SKM-1 (cell line): ENCODE results near the gene CAPN5.
A peak's percentile ranks its signal among the peaks of the same experiment; 100 is the strongest.

Experiments
- DNase-seq: peaks from one replicate; lab custom pipeline; 2025; ENCODE audit not compliant: unreplicated experiment; lab: John Stamatoyannopoulos, UW

CAPN5 gene

DNA sequence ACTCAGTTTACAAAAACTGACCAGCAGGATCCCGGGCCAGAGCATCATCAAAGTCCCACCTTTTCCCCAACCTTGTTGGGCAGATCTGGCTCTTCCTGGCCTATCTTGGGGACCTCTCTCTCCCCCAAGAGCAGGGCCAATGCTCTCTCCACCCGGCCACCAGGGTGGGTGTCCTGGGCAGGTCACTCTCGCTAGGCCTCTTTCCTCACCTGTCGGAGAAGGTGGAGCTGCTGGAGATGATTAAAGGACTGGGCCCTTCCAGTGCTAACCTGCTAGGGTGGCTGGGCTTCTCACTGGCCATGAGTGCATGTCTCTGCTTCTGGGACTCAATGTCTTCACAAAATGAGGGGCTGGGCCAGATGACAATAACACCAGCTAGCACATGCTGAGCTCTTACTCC, 2.9 kb upstream of the CAPN5 start:
- no peak for DNase-seq

GRCh38 chr11:77064648-77065217, 2.0 kb upstream of the CAPN5 start:
- DNase-seq, result no peak

- no peak for DNase-seq
These were observed 918 bp upstream of the CAPN5 start for GRCh38 chr11:77065878-77066228.

DNA sequence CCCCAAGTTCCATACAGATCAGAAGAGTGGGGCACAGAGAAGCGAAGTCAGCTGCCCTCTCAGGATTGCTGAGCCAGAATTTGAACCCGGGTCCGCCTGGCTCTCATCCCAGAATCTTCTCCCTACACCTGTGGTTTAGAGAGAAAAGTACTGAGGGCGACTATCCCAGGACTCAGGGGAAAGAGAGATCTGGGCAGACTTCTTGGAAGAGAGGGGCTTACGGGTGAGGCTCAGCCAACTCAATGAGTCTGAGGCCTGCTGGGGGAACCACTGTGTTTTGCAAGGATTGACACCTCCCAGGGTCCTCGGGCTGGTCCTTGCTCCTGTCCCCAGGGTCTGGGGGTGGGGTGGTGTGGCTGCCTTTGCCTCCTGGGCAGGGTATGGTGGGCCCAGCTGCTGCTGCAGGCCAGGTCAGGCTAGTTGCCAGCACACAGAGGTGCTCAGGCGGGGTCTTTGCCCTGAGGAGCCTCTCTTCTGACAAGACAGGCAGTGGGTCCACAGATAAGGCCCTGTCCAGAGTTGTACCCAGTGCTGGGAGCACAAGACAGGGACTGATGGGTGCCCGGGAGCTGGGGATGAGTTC, 1.2 kb downstream of the CAPN5 start:
- no peak for DNase-seq

DNA sequence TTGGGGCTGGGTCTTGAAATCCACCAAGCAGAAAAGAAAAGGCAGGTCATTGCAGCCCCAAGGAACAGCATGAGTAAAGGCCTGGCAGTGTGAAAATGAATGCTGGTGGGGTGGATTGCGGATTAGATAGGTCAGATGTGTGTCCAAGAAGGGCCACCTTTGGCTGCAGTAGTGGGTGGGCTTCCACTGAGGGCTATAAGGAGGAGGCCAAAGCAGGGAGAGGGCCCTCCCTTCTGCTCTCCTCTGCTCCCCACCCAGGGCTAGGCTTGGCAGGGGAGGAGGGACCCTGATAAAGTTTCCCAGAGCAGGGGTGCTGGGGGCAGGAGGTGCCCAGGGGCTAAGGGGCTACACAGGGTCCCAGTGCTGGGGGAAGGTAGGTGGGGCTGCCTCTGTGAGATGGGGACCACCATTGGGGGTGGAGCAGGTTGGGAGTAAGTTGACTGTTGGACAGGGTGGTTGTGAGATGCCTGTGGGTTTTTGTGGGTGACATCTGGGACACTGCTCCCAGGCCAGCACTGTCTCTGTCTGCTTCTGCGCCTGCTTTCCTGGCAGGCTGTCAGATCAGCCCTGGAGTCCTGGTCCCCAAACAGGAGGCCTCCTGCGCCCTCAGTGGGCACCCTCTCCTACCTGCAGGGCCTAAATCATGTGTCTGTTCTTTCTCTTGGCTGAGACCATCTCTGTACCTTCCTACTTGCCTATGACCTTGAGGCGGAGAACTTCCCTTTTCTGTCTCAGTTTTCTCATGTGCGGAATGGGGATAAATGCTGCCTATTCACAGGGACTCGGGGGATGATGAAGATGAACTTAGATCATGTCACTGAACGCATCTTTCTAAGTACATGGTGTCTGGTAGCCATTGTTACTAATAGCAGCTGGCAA, 1.9 kb downstream of the CAPN5 start:
- no peak for DNase-seq

DNA sequence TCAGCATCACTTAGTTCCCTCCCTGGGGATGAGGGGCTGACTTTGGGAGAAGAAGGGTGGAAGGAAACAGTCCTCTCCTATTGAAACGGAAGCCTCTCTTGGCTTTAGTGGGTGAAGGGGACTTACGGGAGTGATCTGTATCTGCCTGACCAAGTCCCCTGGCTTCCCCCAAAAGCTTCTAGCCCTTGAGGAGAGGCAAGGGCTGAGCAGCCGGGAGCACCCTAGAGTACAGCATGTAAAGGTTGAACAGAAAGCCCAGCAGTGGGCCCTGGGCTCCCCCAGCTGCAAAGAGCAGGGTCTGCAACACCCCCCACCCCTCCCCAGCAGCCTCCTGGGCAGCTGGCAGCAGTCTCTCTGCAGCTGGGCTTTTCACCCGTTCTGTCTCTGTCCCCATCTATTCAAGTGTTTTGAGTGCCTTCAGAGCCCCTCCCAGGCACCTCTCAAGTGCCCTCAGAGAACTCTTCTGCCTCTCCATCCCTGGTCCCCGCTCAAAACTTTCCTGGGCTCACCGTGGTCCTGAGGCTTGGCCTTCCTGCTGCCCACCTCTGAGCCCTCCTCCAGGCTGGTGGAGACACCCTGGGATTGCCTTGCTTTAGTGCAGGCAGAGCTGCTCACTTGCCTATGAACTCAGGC, 2.7 kb downstream of the CAPN5 start:
- DNase-seq, result no peak

GRCh38 chr11:77069969-77070582, 3.3 kb downstream of the CAPN5 start:
- no peak for DNase-seq

DNA sequence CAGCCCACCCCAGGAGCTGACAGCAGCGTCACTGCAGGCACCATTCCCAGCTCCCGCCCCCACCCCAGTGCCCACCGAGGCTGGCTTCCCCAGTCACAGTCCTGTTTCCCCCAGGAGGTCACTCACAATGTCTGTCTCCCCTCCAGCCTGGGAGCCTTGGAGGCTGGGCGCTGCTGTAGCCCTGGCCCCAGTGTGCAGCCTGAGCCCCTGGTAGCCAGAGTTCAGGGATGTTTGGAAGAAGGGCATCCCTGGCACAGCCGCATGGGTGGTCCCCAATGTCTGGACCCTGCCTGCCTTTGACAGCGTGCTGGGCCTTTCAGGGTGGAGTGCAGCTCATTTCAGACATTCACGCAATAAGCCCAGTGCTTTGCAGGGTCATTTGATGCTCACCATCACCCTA, 4.3 kb downstream of the CAPN5 start:
- DNase-seq, result no peak

- peak; percentile 79 for DNase-seq
These were observed 5.2 kb downstream of the CAPN5 start for GRCh38 chr11:77071671-77072605.

DNA sequence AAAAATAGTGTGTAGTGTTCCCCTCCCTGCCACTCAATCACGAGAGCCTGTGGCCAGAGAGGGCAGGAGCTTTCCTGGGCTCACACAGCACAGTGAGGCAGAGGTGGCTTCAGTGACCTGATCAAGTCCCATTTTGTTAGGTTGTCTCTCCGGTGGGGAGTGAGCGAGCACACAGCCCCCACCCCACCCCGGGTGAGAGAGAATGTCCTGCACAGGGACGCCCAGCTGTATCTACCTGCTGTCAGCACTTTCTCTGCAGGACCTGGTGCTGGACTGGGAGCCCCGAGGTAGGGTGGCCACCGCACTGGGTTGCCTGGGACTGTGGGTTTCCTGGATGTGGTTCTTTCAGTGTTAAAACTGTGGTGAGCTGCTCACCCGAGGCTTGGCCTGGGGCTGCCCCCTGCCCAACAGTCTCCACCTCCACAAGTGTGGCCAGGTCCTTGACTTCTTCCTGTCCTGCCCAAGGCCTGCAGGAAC, 6.1 kb downstream of the CAPN5 start:
- no peak for DNase-seq

DNA sequence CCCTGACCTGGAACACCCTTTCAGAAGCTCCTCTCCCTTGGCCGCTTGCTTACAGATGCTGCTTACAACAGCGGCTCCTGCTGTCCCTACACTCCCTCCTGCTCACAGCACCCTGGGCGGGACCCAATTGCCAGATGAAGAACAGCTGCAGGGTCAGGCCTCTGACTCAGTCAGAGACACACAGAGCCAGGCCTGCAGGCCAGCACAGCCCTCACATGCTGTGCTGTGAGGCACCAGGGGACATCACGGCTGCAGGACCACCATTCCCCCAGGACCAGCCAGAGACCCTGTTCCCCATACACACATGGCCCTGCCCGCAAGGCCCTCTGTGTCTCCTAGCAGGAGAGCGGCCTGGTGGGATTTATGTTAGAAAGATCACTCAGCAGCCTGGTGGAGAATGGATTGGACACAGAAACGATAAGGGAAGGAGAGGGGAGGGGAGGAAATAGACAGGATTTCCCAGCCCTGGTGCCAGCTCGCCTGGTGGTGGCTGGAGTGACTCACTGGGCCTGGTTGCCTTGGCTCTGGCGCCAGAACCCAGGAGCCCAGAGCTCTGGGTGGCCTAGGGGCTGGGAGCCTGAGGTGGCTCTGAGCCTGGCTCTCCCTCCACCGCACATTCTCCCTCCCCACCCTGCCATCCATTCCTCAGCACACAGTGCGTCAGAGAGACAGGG, 6.7 kb downstream of the CAPN5 start:
- DNase-seq, result peak; percentile 4

GRCh38 chr11:77074205-77074604, 7.4 kb downstream of the CAPN5 start:
- no peak for DNase-seq

- DNase-seq, result no peak
These were observed 8.0 kb downstream of the CAPN5 start for GRCh38 chr11:77074626-77075221.

GRCh38 chr11:77075425-77075905, 8.7 kb downstream of the CAPN5 start:
- no peak for DNase-seq

DNA sequence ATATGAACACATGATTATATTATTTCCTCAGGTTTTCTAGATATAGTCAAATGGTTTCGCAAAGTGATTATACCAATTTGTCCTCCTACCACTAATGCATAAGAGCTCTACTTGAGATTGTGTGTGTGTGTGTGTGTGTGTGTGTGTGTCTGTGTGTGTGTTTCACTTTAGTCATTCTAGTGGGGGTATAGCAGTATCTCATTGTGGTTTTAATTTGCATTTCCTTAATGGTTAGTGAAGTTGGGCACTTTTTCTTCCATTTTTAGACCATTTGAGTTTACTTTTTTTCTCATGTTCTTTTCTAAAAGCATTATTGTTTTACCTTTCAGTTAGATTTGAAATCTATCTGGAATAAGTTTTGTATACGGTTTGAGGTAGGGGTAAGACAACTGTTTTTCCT, 12.9 kb downstream of the CAPN5 start:
- no peak for DNase-seq

DNA sequence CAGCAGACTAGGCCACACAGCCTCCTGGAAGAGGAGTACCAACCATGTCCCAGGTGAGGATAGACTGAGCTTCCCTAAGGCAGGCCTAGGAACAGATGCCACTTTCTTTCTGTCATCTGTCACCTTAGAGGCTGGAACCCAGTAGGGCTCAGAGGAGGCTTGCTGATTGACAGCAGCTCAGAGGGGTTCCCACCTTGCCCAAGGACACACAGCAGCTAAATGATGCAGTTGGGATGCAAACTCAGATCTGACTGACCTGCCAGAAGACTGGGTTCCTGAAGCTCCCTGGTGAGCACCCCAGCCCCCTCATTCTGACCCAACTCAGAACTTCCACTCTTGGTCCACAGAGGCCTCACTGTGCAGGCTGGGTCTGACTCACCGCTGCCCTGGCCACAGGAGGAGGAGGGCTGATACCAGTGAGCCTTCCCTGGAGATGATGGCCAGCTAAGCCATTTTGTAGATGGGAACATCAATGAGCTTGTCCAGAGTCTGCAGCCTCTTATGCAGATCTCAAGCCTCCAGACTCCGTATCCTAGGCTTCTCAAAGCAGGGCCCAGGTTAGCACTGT, 14.0 kb downstream of the CAPN5 start:
- DNase-seq, result no peak

- no peak for DNase-seq
These were observed 14.6 kb downstream of the CAPN5 start for GRCh38 chr11:77081381-77081851.

DNA sequence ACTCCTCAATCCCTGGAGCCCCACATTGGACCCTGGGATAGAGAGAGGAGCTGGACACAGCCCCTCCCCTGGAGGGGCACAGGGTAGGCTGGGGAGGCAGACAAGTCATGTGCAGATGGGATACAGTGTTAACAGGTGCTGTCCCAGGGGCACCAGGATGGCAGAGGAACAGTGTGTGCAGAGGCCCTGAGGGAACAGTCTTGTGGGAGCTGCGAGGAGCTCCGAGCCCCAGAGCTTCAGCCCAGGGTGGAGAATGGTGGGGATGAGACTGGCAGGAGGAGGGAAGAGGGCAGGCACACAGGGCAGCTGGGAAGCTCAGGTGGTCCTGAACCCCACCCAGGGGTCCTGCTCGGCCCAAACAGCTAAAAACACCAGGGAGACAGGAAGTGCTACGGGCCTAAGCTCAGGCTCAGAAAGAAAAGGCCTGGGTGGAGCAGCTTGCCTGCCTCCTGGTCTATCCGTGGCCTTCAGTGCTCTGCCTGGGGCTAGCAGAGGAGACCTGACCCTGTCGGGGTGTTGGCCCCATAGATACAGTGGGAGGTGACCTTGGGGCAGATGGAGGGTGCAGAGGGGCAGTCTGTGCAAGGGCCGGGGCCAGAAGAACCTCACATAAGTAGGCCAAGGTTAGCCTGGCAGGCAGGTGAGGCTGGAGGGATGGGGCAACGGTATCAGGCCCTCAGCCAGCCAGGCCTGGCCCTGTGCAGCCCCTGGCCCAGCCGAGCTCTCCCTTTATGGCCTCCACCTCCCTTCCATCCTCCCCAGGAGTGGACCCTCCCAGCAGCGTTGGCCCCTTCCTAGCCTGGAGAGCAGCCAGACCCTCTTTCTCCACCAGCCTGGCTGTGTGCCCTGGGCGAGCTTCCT, 15.4 kb downstream of the CAPN5 start:
- no peak for DNase-seq
